ENCODE results near the gene ASAP2.

ASAP2 gene

DNA sequence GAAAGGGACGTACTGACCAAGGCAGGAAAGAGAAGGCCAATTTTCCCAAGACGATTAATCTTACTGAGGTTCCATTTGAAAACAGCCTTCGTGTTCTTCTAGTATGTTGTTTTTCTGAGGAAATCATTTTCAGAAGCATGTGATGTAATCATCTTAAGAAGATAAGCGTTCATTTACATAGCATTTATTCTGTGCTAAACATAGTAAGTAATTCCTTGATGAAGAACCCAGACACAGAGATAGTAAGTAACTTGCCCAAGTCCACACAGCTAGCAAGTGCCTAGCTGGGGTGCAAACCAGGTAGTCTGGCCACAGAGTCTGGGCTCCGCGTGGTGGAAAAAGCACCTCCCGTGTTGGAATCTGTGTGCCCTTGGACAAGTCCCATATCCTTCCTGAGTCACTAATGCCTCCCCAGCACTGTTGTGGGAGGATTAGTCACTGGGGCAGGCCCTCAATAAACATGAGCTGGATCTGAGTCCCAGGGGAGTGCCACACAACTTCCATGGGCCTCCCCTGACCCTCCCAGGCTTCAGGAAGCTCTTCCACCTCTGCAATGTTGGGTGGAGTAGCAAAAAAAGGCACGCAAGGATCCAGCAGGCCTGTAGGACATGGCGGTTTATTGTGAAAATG, 26.9 kb upstream of the ASAP2 start:
- DNase-seq: no peak

DNA sequence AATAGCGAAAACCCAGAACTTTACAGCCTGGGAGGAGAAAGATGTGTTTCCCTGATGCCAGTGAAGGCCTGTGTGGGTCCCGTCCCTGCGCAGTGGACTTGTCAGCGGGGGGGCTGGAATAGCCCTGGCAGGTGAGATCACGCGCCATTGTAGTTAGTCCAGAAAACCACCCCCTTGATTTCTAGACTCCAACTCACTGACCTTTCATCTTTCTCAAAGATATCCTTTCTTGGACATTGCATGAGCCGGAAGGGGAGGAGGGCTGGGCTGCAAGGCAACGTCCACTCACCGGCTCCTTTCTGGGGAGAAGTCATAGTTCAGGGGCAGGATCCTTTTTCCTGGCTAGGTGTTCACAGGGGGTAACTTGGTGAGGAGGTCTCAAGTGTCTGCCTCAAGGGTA, 22.3 kb upstream of the ASAP2 start:
- DNase-seq: no peak

DNA sequence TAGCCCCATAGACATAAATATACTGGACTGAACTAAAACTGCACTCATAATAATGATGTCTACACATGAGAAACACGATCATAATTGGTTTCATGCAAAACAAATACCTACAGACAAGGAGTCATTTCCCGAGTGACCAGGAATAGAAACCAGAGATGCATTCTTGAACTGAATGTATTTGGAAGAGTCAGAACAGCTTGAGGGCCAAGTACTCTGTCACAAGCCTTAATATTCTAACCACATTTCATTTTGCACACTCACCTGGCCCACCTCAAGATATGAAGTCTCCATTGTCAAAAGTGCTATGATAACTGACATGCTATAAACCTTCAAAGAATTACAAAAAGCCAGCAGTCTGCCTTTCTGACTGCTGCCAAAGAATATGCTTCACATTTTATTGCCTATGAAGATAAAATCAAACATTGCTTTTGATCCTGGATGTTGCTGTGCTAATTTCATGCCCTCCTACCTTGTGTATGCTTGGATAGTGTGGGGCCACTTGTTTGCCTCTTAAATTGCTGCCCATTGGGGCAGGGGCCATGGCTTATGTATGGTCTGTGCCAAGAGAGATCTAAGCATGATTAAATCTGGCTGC, 18.9 kb upstream of the ASAP2 start:
- DNase-seq: no peak

DNA sequence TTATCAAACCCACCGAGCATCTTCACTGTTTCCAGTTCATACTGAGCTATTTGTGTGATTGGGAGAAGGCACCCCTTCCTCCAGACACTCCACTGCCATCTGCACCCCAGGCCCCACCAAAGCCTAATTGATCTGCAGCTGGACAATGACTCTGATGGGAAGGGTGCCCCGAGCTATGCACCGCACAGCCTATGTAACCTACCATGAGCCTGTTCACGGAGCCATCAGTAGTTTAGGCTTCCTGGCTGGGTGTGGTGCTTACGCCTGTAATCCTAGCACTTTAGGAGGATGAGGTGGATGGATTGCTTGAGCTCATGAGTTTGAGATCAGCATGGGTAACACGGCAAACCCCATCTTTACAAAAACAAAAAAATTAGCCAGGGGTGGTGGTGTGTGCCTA, 17.8 kb upstream of the ASAP2 start:
- DNase-seq: no peak

DNA sequence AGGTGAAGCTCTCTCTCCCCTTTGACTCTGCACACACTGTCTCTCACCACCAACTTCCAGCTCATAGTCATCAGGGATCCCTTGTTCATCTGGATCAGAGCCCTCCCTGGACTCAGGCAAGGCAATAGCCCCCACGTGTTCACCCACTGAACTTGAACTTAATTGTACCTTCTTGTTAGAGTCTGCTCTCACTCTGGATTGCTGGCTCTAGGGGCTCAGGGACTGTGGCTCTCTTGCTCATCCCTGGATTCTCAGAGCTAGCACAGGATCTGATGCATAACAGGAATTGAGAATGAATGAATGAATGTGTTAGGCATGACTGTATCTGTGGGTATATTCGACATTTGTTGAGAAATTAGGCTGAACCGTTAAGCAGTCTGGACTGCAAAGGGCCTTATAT, 16.7 kb upstream of the ASAP2 start:
- no peak for DNase-seq

DNA sequence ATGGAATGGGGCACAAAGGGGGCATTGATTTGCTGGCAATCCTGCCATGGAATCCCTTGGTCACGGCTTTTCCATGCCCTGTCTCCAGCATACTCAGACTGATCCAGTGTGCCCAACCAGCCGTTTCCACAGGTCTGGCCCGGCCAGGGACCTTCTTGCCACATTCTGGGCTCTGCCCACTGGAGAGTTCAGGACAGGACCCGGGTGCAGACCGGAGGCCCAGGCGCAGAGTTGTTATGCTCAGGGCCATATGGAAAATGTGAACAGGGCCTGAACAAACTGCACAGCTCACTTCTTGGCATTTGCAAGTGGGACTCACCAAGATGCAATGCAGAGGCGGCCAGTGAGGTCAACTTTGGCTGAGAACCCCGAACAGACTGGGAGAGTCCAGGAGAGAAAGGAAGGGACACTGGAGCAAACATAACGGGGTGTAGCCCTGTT, 15.6 kb upstream of the ASAP2 start:
- DNase-seq: peak in 37 of 51 donors; percentile 10 to 77 (median 41)

DNA sequence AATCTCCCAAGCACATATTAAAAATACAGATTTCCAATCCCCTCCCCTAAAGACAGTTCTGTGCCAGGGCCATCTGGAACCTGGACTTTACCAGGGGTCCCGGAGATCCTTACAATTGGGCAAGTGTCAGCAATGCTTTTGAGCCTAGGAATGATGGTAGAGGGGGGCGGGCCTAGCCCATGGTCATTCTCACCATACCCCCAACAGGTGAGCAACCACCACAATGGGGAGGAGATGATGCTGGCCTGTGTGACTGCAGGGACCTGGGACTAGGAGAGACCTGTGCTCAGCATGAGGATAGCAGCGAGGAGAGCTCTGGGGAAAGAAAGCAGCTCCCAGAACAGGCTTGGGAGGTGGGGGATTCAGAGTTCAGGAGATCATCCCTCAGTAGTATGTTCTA, 13.9 kb upstream of the ASAP2 start:
- DNase-seq: no peak

DNA sequence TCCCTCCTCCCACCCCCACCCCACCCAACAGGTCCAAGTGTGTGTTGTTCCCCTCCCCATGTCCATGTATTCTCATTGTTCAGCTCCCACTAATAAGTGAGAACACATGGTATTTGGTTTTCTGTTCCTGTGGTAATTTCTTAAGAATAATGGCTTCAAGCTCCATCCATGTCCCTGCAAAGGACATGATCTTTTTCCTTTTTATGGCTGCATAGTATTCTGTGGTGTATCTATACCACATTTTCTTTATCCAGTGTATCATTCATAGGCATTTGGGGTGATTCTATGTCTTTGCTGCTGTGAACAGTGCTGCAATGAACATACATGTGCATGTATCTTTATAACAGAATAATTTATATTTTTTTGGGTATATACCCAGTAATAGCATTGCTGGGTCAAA, 12.3 kb upstream of the ASAP2 start:
- no peak for DNase-seq

DNA sequence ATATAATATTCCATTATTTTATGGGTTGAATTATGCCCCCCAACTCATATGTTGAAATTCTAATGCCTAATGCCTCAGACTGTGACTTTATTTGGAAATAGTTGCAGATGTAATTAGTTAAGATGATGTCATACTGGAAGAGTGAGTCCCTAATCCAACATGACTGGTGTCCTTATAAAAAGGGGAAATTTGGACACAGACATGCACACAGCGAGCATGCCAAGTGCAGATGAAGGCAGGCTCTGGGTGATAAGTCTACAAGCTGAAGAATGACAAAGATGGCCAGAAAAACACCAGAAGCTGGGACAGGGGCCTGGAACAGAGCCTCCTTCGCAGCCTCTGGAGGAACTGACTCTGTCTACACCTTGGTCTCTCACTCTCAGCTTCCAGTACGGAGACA, 10.0 kb upstream of the ASAP2 start:
- no peak for DNase-seq

DNA sequence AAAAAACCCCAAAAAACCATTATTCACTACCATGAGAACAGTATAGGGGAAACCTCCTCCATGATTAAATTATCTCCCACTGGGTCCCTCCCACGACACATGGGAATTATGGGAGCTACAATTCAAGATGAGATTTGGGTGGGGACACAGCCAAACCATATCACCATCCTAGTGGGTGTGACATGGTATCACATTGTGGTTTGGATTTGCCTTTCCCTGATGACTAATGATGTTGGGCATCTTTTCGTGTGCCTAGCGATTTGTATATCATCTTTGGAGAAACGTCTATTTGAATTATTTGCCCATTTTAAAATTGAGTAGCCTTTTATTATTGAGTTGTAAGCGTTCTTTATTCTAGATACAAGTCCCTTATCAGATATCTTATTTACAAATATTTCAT, 8.7 kb upstream of the ASAP2 start:
- no peak for DNase-seq

DNA sequence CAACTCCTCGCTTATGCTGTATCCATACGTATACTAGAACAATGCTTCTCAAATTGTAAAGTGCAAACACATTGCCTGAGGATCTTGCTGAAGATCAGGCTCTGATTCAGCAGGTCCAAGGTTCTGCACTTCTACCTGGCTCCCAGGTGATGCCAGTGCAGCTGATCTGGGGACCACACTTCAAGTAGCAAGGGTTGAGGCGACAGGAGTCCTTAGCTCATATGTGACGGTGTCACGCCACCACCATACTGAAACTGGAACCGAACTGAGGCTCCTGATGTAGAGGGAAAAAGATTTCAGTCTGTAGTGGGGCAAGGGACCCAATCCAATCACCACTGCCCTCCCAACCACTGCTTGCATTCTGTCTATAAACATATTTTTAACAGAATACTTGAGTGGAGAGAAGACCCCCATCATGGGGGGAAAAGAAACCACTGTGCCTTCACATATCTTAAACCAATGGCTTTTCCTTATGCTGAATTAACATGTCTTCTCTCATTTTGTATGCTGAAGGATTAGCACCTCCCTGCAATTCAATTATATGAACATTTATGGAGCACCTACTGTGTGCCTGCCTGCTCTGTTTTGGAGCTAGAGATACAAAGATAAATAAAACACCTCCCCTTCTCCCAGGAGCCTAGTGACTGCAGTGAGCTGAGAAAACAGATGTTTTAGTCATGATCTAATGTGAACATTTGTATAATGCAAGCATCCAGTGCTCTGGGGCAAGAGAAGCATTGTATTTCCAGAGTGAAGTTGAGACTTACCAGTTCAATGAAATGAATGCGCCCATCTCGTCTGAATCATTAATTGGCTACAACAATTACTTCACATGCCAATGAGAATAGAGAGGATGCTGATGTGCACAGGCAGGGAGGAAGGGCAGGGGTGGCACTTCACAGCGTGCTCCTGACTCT, 6.6 kb upstream of the ASAP2 start:
- DNase-seq: no peak

DNA sequence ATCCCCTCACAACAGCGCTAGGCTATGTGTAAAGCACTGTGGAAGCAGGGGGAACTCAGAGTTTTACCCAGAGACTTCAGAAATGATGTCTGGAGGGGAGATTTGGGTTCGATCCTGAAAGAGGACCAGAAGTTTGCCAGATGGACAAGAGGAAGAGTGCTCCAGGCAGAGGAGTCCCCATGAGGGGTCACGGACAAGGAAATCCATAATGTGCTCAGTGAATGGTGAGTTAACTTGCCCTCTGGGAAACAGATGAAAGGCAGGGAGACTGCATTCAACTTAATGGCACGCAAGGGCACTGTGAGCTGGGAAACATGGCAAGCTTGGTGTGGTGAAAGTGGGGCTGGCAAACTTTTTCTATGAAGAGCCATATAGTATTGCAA, 6.0 kb upstream of the ASAP2 start:
- DNase-seq: no peak

DNA sequence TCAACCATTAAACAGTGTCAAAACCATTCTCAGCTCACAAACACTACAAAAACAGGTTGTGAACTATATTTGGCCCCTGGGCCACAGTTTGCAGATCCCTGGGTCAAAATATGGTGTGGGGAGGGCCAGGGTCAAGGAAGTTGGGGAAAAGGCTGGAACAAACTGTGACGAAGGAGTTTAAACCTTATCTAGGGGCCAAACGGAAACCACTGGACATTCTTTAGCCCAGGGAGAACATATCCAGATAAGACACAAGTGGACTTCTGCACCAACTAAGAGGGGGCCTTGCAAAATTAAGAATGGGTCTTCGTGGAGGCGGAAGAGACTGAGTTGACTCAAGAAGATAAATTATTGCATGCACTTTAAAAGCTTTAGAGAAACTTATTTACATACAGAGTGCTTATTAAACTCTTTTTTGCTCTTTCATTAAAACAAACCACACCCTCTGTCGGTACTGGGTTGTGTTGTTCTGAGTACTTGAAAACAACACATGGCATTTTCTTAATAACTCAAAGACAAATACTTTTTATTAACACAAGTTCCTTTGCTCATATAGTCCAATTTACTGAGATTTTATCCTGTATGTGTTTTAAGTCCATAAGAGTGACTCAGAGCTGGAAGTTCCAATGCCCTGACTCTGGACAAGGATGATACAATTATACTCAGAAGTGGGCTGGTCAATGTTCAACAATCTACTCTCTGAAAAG, 5.3 kb upstream of the ASAP2 start:
- no peak for DNase-seq

DNA sequence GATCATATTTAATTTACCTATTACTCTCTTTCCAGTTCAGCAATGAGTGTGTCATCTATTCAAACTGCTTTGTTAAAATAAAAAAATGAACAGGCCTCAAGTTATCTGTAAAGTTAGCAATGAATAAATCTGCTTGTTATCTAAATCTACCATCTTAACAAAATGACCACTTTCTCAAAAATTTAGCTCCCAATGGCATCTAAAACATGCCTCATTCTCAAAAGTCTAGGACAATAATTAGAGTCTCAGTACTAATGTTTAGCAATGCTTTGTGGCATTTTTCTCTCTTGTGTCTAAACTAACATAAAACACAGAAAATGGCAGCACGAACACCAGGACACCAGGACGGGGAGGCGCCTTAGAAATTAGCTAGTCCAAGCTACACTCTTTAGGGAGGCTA, 3.6 kb upstream of the ASAP2 start:
- DNase-seq: no peak

DNA sequence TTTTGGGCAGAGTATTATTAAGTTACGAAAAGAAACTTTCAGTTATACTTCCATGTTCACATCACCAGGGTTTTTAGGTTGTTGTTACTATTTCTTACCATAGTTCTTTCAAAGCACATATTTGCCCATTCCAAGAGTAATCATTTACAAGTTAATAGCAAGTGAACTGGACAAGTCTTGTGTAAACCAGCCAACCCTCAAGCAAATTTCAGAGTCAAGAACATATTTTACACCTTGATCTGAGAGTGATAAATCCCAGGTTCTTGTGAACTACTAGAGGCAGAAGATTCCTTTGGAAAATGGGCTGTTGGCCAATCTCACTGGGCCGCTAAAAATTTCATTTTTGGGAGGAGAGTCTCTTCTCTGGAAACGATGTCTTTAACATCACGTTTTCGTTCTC, 2.7 kb upstream of the ASAP2 start:
- no peak for DNase-seq

DNA sequence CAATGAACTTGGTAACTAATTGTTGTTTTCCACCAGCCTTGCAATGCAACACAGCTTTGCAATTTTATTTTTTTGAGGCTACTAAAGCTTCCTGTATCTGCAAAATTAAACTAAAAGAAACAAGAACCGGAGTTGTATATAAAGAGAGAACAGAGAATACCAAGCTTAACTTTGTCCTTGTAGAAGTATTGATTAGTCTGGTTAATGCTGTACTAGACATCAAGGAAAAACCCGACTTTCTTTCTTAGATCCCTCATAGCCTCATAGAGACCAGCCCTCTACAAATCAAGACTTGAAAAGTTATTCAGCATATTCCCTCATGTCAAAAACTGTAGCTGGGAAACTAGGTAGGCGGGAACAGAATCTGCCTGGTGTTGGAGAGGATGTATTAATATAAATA, 1.7 kb upstream of the ASAP2 start:
- DNase-seq: no peak

DNA sequence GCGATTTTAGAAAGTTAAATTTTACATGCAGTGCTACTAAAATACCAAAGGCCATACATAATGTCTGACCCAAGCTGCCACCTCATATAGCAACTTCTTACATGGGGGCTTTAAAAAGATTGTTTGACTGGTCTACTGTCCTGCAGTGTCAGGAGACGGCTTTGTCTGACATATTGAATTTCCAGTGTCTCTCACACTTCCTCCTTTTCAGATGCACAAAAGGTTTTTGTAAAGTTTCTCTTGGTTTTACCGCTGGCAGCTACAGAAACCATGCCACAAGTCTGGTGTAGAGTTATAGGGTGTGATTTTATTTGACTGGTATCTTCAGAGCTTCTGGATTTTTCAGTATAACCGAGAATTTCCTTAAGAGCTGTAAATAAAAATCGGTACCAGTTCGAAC, 1.1 kb upstream of the ASAP2 start:
- DNase-seq: no peak

DNA sequence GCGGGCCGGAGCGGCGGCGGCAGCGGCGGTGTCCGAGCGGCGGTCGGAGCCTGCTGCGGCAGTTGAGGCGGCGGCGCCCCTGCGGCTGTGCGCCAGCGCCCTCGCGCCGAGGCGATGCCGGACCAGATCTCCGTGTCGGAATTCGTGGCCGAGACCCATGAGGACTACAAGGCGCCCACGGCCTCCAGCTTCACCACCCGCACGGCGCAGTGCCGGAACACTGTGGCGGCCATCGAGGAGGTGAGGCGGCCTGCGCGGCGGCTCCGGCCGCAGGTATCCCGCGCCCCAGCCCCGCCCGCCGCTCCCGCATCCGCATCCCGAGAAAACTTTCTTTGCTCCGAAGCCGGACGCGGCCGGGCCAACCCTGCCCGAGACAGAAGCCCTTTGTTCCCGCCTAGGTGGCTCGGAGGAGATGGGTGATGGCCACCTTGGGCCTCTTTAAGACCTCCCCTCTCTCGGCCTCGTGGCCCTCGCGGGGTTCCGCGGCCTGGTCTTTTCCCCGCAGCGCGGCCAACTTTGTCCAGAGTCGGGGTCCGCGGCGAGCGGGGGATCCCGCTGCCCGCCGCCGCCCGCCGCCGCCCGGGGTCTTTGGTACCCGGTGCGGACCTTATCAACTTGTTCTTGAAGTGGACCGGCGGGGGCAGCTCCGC, 504 bp downstream of the ASAP2 start:
- DNase-seq: peak in 11 of 51 donors; percentile 14 to 59 (median 34)

DNA sequence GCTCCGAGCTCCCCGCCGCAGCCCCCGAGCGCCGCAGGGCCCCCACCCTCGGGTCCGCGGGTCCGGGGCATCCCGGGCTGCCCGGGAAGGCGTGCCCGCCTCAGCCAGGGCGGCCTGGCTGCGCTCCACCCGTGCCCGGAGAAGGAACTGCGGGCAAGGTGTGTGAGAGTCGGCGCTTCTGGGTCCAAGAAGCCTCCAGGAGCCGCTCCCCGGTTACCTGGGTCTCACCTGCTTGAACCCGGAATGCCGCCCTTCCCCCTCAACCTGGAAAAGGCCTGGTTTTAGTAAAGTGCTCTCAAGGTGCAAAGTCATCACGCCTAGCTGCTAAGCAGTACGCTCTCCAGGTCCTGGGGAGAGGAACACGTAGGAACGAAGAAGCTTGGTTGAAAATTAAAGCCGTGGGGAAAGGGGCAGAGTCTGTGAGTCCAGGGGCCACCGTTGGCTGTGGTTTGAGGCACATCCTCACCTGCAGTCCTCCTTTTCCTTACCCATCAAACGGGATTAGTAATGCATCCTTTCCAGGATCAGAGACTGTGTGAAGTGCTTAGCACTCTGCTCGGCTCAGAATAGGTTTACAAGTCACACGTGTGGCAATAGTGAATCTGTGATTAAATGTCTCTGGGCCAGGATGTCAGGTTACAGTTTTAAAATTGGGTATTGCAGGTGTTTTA, 1.2 kb downstream of the ASAP2 start:
- DNase-seq: peak in 2 of 51 donors; percentile 43 to 69

DNA sequence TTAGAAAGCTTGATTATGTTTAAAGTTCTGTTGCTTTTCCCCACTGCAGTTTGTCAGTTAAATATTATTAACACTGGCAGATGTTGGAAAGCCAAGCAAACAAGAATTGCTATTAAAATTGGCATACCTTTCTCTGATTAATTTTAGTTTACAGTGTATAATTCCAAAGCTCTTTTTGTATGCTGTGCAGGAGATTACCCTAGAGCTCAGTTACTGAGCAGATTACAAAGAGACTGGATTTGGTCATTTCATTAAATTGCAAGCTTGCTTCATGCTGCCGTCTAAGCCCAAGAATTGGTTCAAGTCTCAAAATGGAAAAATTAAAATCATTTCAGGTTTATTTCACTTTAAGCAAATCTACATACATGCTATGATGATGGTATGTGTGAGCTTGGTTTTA, 2.3 kb downstream of the ASAP2 start:
- DNase-seq: no peak

DNA sequence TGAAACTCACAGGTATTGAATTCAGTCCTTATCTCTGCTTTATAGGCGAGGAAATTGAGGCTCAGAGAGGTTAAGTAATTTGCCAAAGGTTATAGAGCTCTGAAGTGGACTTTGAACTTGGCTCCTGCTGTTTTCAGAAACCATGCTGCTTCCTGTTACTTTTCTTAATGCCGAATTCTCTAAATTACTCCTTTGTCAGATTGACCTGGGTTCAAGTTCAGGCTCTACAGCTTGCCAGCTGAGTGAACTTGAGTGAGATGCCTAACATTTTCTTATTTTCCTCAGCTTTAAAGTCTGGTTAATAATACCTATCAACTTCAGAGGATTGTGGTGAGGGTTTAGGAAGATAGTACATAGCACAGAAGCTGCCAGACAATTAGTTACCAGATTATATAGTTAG, 3.4 kb downstream of the ASAP2 start:
- no peak for DNase-seq
